HepG2 (cell line): ENCODE results near the gene DNM3. TPM values are rescaled to one million over a fixed set of nuclear protein-coding genes. Genes with fewer than 3 reads are reported as not detected.

Source experiments
- GTF2F1 ChIP-seq: fragments of 150-350 bp; IDR thresholded peaks from 2 replicates; pipeline ENCODE4 v1.6.1; 2014; ENCODE audit warnings: low read length
- HOXD1 ChIP-seq: sonication (generic); formaldehyde crosslinking; IDR thresholded peaks from 2 replicates; pipeline ENCODE4 v1.5.0; 2020; ENCODE audit warnings: missing genetic modification reagents
- KLF9 ChIP-seq: IDR thresholded peaks from 2 replicates; pipeline ENCODE4 v1.6.1; 2016; ENCODE audit warnings: low read depth
- KMT2B ChIP-seq: IDR thresholded peaks from 2 replicates; pipeline ENCODE4 v1.6.1; 2016; ENCODE audit warnings: missing genetic modification reagents, missing compliant biosample characterization
- ZNF143 ChIP-seq: sonication (generic); formaldehyde crosslinking; IDR thresholded peaks from 2 replicates; pipeline ENCODE4 v1.4.0; 2020; ENCODE audit warnings: missing genetic modification reagents
- ZNF282 ChIP-seq: fragments of 450-650 bp; IDR thresholded peaks from 2 replicates; pipeline ENCODE4 v1.6.1; 2018; ENCODE audit not compliant: partially characterized antibody
- ZNF564 ChIP-seq: sonication (generic); formaldehyde crosslinking; IDR thresholded peaks from 2 replicates; pipeline ENCODE4 v1.8.1; 2023; ENCODE audit warnings: mild to moderate bottlenecking, missing genetic modification reagents
- ZNF761 ChIP-seq: sonication (generic); formaldehyde crosslinking; conservative IDR thresholded peaks from 2 replicates; pipeline ENCODE4 v1.4.0; 2020; ENCODE audit warnings: mild to moderate bottlenecking, missing genetic modification reagents
- ZNF879 ChIP-seq: sonication (generic); formaldehyde crosslinking; IDR thresholded peaks from 2 replicates; pipeline ENCODE4 v1.8.1; 2023; ENCODE audit warnings: missing genetic modification reagents
- ZSCAN22 ChIP-seq: sonication (generic); formaldehyde crosslinking; IDR thresholded peaks from 2 replicates; pipeline ENCODE4 v1.4.0; 2020; ENCODE audit warnings: mild to moderate bottlenecking, missing genetic modification reagents
- polyA plus RNA-seq, 8 experiments: library from polyadenylated mRNA; depleted of rRNA in 3 of 8; stranded (reverse) in 7 of 8; unstranded in 1 of 8; fragments of >200 nt; fragmentation: Illumina TruSeq in 4 of 8; extraction: Trizol in 4 of 8; gene quantifications; 2 replicates each; pipeline versions ENCODE4 v1.2.1 to v1.2.3, GENCODE V29; 2011 to 2016; ENCODE audit warnings: low read depth in 4 of 8, missing spikeins in 1 of 8, mixed read lengths in 1 of 8; ENCODE audit not compliant: insufficient read depth in 1 of 8
- total RNA-seq, 5 experiments: library from RNA; depleted of rRNA; stranded (reverse); fragments of >200 nt; fragmentation: Illumina TruSeq; extraction: Trizol; gene quantifications; 2 replicates each; pipeline ENCODE4 v1.2.3, GENCODE V29; 2016; ENCODE audit warnings: low read depth in 1 of 5
- TF ChIP-seq, protein P1 (sequence below): sonication (generic); formaldehyde crosslinking; IDR thresholded peaks from 2 replicates; pipeline ENCODE4 v1.4.0; 2020; ENCODE audit warnings: missing genetic modification reagents
- TF ChIP-seq, protein P2 (sequence below): sonication (generic); formaldehyde crosslinking; IDR thresholded peaks from 2 replicates; pipeline ENCODE4 v1.4.0; 2020; ENCODE audit warnings: missing genetic modification reagents, mild to moderate bottlenecking, borderline replicate concordance
- TF ChIP-seq, protein P3 (sequence below): sonication (generic); formaldehyde crosslinking; IDR thresholded peaks from 2 replicates; pipeline ENCODE4 v1.4.0; 2020; ENCODE audit warnings: missing genetic modification reagents
- TF ChIP-seq, protein P4 (sequence below): sonication (generic); formaldehyde crosslinking; IDR thresholded peaks from 2 replicates; pipeline ENCODE4 v1.5.0; 2020; ENCODE audit warnings: missing genetic modification reagents, mild to moderate bottlenecking, borderline replicate concordance
- TF ChIP-seq, protein P5 (sequence below): IDR thresholded peaks from 2 replicates; pipeline ENCODE4 v1.6.1; 2012; ENCODE audit warnings: low read length, improper control_type of control experiment

DNM3 gene
- total and polyA plus RNA-seq, 2 of the 13 experiments (the other 11 are each of a cell fraction or from before 2014, with no cell fraction given) = 0.05 TPM; not detected in 1

DNA sequence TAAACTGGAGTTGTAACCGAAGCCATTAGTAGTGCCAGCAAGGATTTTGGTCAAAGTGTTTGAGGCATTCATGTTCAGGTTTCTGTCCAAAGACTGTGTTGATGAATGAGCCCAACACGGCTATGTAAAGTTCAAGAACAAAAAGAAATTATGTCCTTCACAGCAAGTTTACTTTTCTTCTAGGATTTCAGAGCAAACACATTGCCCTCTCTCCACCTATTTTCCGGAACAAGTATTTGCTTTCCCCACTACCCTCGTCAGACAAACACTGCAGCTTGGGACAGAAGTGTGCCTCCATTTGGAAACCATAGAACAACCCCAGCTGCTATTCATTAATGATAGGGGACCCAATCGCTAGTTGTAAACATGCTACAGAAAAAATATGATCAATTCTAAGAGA is 427.8 kb downstream of the DNM3 start (continued):
- TF ChIP-seq, protein P1, sequence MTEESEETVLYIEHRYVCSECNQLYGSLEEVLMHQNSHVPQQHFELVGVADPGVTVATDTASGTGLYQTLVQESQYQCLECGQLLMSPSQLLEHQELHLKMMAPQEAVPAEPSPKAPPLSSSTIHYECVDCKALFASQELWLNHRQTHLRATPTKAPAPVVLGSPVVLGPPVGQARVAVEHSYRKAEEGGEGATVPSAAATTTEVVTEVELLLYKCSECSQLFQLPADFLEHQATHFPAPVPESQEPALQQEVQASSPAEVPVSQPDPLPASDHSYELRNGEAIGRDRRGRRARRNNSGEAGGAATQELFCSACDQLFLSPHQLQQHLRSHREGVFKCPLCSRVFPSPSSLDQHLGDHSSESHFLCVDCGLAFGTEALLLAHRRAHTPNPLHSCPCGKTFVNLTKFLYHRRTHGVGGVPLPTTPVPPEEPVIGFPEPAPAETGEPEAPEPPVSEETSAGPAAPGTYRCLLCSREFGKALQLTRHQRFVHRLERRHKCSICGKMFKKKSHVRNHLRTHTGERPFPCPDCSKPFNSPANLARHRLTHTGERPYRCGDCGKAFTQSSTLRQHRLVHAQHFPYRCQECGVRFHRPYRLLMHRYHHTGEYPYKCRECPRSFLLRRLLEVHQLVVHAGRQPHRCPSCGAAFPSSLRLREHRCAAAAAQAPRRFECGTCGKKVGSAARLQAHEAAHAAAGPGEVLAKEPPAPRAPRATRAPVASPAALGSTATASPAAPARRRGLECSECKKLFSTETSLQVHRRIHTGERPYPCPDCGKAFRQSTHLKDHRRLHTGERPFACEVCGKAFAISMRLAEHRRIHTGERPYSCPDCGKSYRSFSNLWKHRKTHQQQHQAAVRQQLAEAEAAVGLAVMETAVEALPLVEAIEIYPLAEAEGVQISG = no peak
- TF ChIP-seq ZNF282 (no peak), ZNF879 (CRISPR knock-in tag) (no peak), ZNF564 (CRISPR knock-in tag) (no peak), HOXD1 (CRISPR knock-in tag) (0 out of 2 replicates have a peak, but pooled peaks have one; percentile 47), ZNF761 (CRISPR knock-in tag) (no peak), ZSCAN22 (CRISPR knock-in tag) (no peak), KMT2B (no peak), GTF2F1 (no peak), ZNF143 (CRISPR knock-in tag) (no peak), KLF9 (no peak)
- TF ChIP-seq, protein P2, sequence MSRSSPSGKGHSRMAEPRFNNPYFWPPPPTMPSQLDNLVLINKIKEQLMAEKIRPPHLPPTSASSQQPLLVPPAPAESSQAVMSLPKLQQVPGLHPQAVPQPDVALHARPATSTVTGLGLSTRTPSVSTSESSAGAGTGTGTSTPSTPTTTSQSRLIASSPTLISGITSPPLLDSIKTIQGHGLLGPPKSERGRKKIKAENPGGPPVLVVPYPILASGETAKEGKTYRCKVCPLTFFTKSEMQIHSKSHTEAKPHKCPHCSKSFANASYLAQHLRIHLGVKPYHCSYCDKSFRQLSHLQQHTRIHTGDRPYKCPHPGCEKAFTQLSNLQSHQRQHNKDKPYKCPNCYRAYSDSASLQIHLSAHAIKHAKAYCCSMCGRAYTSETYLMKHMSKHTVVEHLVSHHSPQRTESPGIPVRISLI (CRISPR knock-in tag) = no peak
- TF ChIP-seq, protein P3, sequence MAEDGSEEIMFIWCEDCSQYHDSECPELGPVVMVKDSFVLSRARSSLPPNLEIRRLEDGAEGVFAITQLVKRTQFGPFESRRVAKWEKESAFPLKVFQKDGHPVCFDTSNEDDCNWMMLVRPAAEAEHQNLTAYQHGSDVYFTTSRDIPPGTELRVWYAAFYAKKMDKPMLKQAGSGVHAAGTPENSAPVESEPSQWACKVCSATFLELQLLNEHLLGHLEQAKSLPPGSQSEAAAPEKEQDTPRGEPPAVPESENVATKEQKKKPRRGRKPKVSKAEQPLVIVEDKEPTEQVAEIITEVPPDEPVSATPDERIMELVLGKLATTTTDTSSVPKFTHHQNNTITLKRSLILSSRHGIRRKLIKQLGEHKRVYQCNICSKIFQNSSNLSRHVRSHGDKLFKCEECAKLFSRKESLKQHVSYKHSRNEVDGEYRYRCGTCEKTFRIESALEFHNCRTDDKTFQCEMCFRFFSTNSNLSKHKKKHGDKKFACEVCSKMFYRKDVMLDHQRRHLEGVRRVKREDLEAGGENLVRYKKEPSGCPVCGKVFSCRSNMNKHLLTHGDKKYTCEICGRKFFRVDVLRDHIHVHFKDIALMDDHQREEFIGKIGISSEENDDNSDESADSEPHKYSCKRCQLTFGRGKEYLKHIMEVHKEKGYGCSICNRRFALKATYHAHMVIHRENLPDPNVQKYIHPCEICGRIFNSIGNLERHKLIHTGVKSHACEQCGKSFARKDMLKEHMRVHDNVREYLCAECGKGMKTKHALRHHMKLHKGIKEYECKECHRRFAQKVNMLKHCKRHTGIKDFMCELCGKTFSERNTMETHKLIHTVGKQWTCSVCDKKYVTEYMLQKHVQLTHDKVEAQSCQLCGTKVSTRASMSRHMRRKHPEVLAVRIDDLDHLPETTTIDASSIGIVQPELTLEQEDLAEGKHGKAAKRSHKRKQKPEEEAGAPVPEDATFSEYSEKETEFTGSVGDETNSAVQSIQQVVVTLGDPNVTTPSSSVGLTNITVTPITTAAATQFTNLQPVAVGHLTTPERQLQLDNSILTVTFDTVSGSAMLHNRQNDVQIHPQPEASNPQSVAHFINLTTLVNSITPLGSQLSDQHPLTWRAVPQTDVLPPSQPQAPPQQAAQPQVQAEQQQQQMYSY (CRISPR knock-in tag) = no peak
- TF ChIP-seq, protein P4, sequence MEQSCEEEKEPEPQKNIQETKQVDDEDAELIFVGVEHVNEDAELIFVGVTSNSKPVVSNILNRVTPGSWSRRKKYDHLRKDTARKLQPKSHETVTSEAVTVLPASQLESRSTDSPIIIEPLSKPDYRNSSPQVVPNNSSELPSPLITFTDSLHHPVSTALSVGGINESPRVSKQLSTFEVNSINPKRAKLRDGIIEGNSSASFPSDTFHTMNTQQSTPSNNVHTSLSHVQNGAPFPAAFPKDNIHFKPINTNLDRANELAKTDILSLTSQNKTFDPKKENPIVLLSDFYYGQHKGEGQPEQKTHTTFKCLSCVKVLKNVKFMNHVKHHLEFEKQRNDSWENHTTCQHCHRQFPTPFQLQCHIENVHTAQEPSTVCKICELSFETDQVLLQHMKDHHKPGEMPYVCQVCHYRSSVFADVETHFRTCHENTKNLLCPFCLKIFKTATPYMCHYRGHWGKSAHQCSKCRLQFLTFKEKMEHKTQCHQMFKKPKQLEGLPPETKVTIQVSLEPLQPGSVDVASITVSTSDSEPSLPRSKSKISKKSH = no peak
- TF ChIP-seq, protein P5, sequence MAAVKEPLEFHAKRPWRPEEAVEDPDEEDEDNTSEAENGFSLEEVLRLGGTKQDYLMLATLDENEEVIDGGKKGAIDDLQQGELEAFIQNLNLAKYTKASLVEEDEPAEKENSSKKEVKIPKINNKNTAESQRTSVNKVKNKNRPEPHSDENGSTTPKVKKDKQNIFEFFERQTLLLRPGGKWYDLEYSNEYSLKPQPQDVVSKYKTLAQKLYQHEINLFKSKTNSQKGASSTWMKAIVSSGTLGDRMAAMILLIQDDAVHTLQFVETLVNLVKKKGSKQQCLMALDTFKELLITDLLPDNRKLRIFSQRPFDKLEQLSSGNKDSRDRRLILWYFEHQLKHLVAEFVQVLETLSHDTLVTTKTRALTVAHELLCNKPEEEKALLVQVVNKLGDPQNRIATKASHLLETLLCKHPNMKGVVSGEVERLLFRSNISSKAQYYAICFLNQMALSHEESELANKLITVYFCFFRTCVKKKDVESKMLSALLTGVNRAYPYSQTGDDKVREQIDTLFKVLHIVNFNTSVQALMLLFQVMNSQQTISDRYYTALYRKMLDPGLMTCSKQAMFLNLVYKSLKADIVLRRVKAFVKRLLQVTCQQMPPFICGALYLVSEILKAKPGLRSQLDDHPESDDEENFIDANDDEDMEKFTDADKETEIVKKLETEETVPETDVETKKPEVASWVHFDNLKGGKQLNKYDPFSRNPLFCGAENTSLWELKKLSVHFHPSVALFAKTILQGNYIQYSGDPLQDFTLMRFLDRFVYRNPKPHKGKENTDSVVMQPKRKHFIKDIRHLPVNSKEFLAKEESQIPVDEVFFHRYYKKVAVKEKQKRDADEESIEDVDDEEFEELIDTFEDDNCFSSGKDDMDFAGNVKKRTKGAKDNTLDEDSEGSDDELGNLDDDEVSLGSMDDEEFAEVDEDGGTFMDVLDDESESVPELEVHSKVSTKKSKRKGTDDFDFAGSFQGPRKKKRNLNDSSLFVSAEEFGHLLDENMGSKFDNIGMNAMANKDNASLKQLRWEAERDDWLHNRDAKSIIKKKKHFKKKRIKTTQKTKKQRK = no peak
